SK-N-SH (cell line): ENCODE data around the gene HOXD10.

ENCODE experiments used
- CHD2 ChIP-seq: fragments of 150-350 bp; IDR thresholded peaks from 2 replicates; pipeline ENCODE4 v1.6.1; 2018; ENCODE audit warnings: low read length; ENCODE audit not compliant: partially characterized antibody
- ELF1 ChIP-seq: IDR thresholded peaks from 2 replicates; pipeline ENCODE4 v1.4.0; 2012
- EZH2phosphoT487 ChIP-seq: fragments of 200-600 bp; sonication (generic); IDR thresholded peaks from 2 replicates; pipeline ENCODE4 v1.6.1; 2017; ENCODE audit warnings: low read depth, mixed run types, mild to moderate bottlenecking, antibody characterized with exemption, moderate library complexity, borderline replicate concordance
- FOXJ3 ChIP-seq: sonication (generic); formaldehyde crosslinking; IDR thresholded peaks from 2 replicates; pipeline ENCODE4 v1.5.1; 2020; ENCODE audit warnings: mild to moderate bottlenecking, missing genetic modification reagents
- FOXM1 ChIP-seq: IDR thresholded peaks from 2 replicates; pipeline ENCODE4 v1.4.0; 2012; ENCODE audit warnings: low read depth, mild to moderate bottlenecking
- POLR2AphosphoS5 ChIP-seq: IDR thresholded peaks from 2 replicates; pipeline ENCODE4 v1.6.1; 2012; ENCODE audit warnings: low read depth, low read length
- RFX5 ChIP-seq: IDR thresholded peaks from 2 replicates; pipeline ENCODE4 v1.6.1; 2012; ENCODE audit warnings: mild to moderate bottlenecking, improper control_type of control experiment, low read length
- TF ChIP-seq, protein P1 (sequence below): IDR thresholded peaks from 2 replicates; pipeline ENCODE4 v1.6.1; 2012; ENCODE audit warnings: mild to moderate bottlenecking, low read depth, low read length, moderate library complexity
- TF ChIP-seq, protein P2 (sequence below): fragments of 150-350 bp; IDR thresholded peaks from 2 replicates; pipeline ENCODE4 v1.6.1; 2017; ENCODE audit warnings: antibody characterized with exemption, low read length, low read depth, borderline replicate concordance
- TF ChIP-seq, protein P3 (sequence below): fragments of 200-600 bp; sonication (generic); IDR thresholded peaks from 2 replicates; pipeline ENCODE4 v1.6.1; 2017; ENCODE audit warnings: antibody characterized with exemption, mild to moderate bottlenecking, moderate library complexity

DNA sequence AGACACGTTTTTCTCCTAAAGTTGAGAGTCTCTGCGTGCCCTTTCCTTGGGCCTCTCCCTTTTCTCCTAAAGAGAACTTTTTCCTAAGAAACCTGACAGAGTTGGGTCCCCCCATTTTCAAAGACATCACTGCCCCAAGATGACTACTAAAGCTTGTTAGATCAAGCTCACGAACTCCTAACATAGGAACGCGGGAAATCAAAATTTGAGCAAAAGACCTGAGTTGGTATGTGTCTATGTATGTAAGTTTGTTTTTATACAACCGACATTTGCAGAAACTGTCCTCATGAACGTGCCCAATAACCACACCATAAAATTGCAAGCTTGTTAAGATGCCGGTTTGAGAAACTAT, 22.7 kb upstream of the HOXD10 start:
- TF ChIP-seq RFX5 (no peak), EZH2phosphoT487 (peak; percentile 0; the same call in 1 of the 2 replicates), ELF1 (no peak), POLR2AphosphoS5 (no peak), FOXJ3 (CRISPR knock-in tag) (no peak), CHD2 (no peak), FOXM1 (no peak)
- TF ChIP-seq, protein P1, sequence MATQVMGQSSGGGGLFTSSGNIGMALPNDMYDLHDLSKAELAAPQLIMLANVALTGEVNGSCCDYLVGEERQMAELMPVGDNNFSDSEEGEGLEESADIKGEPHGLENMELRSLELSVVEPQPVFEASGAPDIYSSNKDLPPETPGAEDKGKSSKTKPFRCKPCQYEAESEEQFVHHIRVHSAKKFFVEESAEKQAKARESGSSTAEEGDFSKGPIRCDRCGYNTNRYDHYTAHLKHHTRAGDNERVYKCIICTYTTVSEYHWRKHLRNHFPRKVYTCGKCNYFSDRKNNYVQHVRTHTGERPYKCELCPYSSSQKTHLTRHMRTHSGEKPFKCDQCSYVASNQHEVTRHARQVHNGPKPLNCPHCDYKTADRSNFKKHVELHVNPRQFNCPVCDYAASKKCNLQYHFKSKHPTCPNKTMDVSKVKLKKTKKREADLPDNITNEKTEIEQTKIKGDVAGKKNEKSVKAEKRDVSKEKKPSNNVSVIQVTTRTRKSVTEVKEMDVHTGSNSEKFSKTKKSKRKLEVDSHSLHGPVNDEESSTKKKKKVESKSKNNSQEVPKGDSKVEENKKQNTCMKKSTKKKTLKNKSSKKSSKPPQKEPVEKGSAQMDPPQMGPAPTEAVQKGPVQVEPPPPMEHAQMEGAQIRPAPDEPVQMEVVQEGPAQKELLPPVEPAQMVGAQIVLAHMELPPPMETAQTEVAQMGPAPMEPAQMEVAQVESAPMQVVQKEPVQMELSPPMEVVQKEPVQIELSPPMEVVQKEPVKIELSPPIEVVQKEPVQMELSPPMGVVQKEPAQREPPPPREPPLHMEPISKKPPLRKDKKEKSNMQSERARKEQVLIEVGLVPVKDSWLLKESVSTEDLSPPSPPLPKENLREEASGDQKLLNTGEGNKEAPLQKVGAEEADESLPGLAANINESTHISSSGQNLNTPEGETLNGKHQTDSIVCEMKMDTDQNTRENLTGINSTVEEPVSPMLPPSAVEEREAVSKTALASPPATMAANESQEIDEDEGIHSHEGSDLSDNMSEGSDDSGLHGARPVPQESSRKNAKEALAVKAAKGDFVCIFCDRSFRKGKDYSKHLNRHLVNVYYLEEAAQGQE: no peak
- TF ChIP-seq, protein P2, sequence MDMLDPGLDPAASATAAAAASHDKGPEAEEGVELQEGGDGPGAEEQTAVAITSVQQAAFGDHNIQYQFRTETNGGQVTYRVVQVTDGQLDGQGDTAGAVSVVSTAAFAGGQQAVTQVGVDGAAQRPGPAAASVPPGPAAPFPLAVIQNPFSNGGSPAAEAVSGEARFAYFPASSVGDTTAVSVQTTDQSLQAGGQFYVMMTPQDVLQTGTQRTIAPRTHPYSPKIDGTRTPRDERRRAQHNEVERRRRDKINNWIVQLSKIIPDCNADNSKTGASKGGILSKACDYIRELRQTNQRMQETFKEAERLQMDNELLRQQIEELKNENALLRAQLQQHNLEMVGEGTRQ: no peak
- TF ChIP-seq, protein P3, sequence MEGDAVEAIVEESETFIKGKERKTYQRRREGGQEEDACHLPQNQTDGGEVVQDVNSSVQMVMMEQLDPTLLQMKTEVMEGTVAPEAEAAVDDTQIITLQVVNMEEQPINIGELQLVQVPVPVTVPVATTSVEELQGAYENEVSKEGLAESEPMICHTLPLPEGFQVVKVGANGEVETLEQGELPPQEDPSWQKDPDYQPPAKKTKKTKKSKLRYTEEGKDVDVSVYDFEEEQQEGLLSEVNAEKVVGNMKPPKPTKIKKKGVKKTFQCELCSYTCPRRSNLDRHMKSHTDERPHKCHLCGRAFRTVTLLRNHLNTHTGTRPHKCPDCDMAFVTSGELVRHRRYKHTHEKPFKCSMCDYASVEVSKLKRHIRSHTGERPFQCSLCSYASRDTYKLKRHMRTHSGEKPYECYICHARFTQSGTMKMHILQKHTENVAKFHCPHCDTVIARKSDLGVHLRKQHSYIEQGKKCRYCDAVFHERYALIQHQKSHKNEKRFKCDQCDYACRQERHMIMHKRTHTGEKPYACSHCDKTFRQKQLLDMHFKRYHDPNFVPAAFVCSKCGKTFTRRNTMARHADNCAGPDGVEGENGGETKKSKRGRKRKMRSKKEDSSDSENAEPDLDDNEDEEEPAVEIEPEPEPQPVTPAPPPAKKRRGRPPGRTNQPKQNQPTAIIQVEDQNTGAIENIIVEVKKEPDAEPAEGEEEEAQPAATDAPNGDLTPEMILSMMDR: no peak
